Measurements from ENCODE around the gene GRK4.
A peak's percentile ranks its signal among the peaks of the same experiment; 100 is the strongest.

GRK4 gene

GRCh38 chr4:2963966-2964471, 648 bp downstream of the GRK4 start:
- no peak overlapping the region for H3K4ac ChIP-seq (ENCODE audit: low read length)
- H3K4me1 ChIP-seq (ENCODE audit: control insufficient read depth in 2 of 2, insufficient read depth in 1 of 2, low read depth in 1 of 2, low read length in 2 of 2): peaks cover 3 to 8% of the 10 kb centered on the region in 2 donors
- no peaks in the 10 kb centered on the region for H3K9me3 ChIP-seq (replicated peaks in 1 of 2; ENCODE audit: control insufficient read depth in 2 of 2, insufficient read depth in 1 of 2, low read depth in 1 of 2, low read length in 2 of 2)
- peaks cover 1 to 13% of the 10 kb centered on the region in 2 donors for H3K36me3 ChIP-seq (replicated peaks in 1 of 2; ENCODE audit: control insufficient read depth in 2 of 2, insufficient read depth in 2 of 2, low read length in 2 of 2)
- peak overlapping the region; percentile 60 to 96 for H3K4me3 ChIP-seq (ENCODE audit: low read length in 2 of 2)
- H3K27ac ChIP-seq (replicated peaks; ENCODE audit: low read length): no peak overlapping the region
- H3K79me1 ChIP-seq (ENCODE audit: low read depth, low read length): peaks cover 4% of the 10 kb centered on the region
- no peak overlapping the region for H2BK15ac ChIP-seq (ENCODE audit: low read length)
- H2AK5ac ChIP-seq (ENCODE audit: low read depth, low read length): no peak overlapping the region
- H3K18ac ChIP-seq (ENCODE audit: low read length): peak overlapping the region; percentile 85
- no peak overlapping the region for H2BK12ac ChIP-seq (ENCODE audit: low read length)
- DNase-seq (ENCODE audit: low spot score): peak; percentile 9
- H4K8ac ChIP-seq (ENCODE audit: low read depth, low read length): no peak overlapping the region
- no CpG with 5 or more reads among the region's 38 CpGs for WGBS, 2 donors (ENCODE audit: extremely low coverage in 2 of 2, insufficient read length in 2 of 2, insufficient replicate concordance in 1 of 2)
- H3K23ac ChIP-seq (ENCODE audit: low read depth, low read length, poor library complexity): peak overlapping the region; percentile 93
- H3K14ac ChIP-seq (ENCODE audit: low read length): peak overlapping the region; percentile 38
- H3K9ac ChIP-seq (ENCODE audit: low read depth, low read length, poor library complexity): peak overlapping the region; percentile 86
- no peaks in the 10 kb centered on the region for H3K27me3 ChIP-seq (ENCODE audit: control insufficient read depth in 3 of 3, insufficient read depth in 3 of 3, low read depth in 1 of 3, low read length in 3 of 3)
- peak overlapping the region; percentile 100 for H2AFZ ChIP-seq (ENCODE audit: low read length)
- H2BK120ac ChIP-seq (ENCODE audit: low read depth, low read length): no peak overlapping the region
- H3K4me2 ChIP-seq (ENCODE audit: insufficient read depth, low read length, poor library complexity, severe bottlenecking): peak overlapping the region; percentile 81
- no peak overlapping the region for H2BK5ac ChIP-seq (ENCODE audit: low read length)
- H4K91ac ChIP-seq (ENCODE audit: low read depth, low read length, poor library complexity): no peak overlapping the region

- Histone ChIP-seq H2AFZ (ENCODE audit: low read length) (no peak overlapping the region), H3K4me1 (ENCODE audit: control insufficient read depth in 2 of 2, insufficient read depth in 1 of 2, low read depth in 1 of 2, low read length in 2 of 2) (peaks cover 3 to 8% of the 10 kb centered on the region in 2 donors), H3K9ac (ENCODE audit: low read depth, low read length, poor library complexity) (no peak overlapping the region), H3K4ac (ENCODE audit: low read length) (no peak overlapping the region), H3K23ac (ENCODE audit: low read depth, low read length, poor library complexity) (no peak overlapping the region), H3K18ac (ENCODE audit: low read length) (no peak overlapping the region), H4K8ac (ENCODE audit: low read depth, low read length) (no peak overlapping the region), H2BK5ac (ENCODE audit: low read length) (no peak overlapping the region), H3K9me3 (replicated peaks in 1 of 2; ENCODE audit: control insufficient read depth in 2 of 2, insufficient read depth in 1 of 2, low read depth in 1 of 2, low read length in 2 of 2) (no peaks in the 10 kb centered on the region), H3K27me3 (ENCODE audit: control insufficient read depth in 3 of 3, insufficient read depth in 3 of 3, low read depth in 1 of 3, low read length in 3 of 3) (no peaks in the 10 kb centered on the region), H2BK15ac (ENCODE audit: low read length) (no peak overlapping the region), H3K79me1 (ENCODE audit: low read depth, low read length) (peaks cover 4% of the 10 kb centered on the region), H3K4me2 (ENCODE audit: insufficient read depth, low read length, poor library complexity, severe bottlenecking) (no peak overlapping the region), H3K36me3 (replicated peaks in 1 of 2; ENCODE audit: control insufficient read depth in 2 of 2, insufficient read depth in 2 of 2, low read length in 2 of 2) (peaks cover 1 to 8% of the 10 kb centered on the region in 2 donors), H4K91ac (ENCODE audit: low read depth, low read length, poor library complexity) (no peak overlapping the region), H2BK120ac (ENCODE audit: low read depth, low read length) (no peak overlapping the region), H3K4me3 (ENCODE audit: low read length in 2 of 2) (peak overlapping the region in 1 of 2 donors; percentile 60), H3K14ac (ENCODE audit: low read length) (no peak overlapping the region), H3K27ac (replicated peaks; ENCODE audit: low read length) (no peak overlapping the region), H2BK12ac (ENCODE audit: low read length) (no peak overlapping the region), H2AK5ac (ENCODE audit: low read depth, low read length) (no peak overlapping the region)
- no peak for DNase-seq (ENCODE audit: low spot score)
- WGBS, 2 donors (ENCODE audit: extremely low coverage in 2 of 2, insufficient read length in 2 of 2, insufficient replicate concordance in 1 of 2): no CpG with 5 or more reads among the region's 5 CpGs
Measured at GRCh38 chr4:2964706-2965258, 1.4 kb downstream of the GRK4 start.

- no peak for DNase-seq (ENCODE audit: low spot score)
- Histone ChIP-seq H3K27me3 (ENCODE audit: control insufficient read depth in 3 of 3, insufficient read depth in 3 of 3, low read depth in 1 of 3, low read length in 3 of 3) (no peaks in the 10 kb centered on the region), H2AK5ac (ENCODE audit: low read depth, low read length) (no peak overlapping the region), H2BK5ac (ENCODE audit: low read length) (no peak overlapping the region), H2AFZ (ENCODE audit: low read length) (no peak overlapping the region), H3K4me3 (ENCODE audit: low read length in 2 of 2) (no peak overlapping the region), H3K18ac (ENCODE audit: low read length) (no peak overlapping the region), H3K14ac (ENCODE audit: low read length) (no peak overlapping the region), H2BK120ac (ENCODE audit: low read depth, low read length) (no peak overlapping the region), H3K36me3 (replicated peaks in 1 of 2; ENCODE audit: control insufficient read depth in 2 of 2, insufficient read depth in 2 of 2, low read length in 2 of 2) (peaks cover 0 to 6% of the 10 kb centered on the region in 2 donors), H3K4me1 (ENCODE audit: control insufficient read depth in 2 of 2, insufficient read depth in 1 of 2, low read depth in 1 of 2, low read length in 2 of 2) (peaks cover 3 to 8% of the 10 kb centered on the region in 2 donors), H3K27ac (replicated peaks; ENCODE audit: low read length) (no peak overlapping the region), H4K91ac (ENCODE audit: low read depth, low read length, poor library complexity) (no peak overlapping the region), H3K23ac (ENCODE audit: low read depth, low read length, poor library complexity) (no peak overlapping the region), H3K4me2 (ENCODE audit: insufficient read depth, low read length, poor library complexity, severe bottlenecking) (no peak overlapping the region), H4K8ac (ENCODE audit: low read depth, low read length) (no peak overlapping the region), H2BK12ac (ENCODE audit: low read length) (no peak overlapping the region), H2BK15ac (ENCODE audit: low read length) (no peak overlapping the region), H3K4ac (ENCODE audit: low read length) (no peak overlapping the region), H3K9me3 (replicated peaks in 1 of 2; ENCODE audit: control insufficient read depth in 2 of 2, insufficient read depth in 1 of 2, low read depth in 1 of 2, low read length in 2 of 2) (no peaks in the 10 kb centered on the region), H3K79me1 (ENCODE audit: low read depth, low read length) (peaks cover 4% of the 10 kb centered on the region), H3K9ac (ENCODE audit: low read depth, low read length, poor library complexity) (no peak overlapping the region)
- WGBS, 2 donors (ENCODE audit: extremely low coverage in 2 of 2, insufficient read length in 2 of 2, insufficient replicate concordance in 1 of 2): no CpG with 5 or more reads among the region's 16 CpGs
Measured at GRCh38 chr4:2965262-2965661, 1.9 kb downstream of the GRK4 start.

DNA sequence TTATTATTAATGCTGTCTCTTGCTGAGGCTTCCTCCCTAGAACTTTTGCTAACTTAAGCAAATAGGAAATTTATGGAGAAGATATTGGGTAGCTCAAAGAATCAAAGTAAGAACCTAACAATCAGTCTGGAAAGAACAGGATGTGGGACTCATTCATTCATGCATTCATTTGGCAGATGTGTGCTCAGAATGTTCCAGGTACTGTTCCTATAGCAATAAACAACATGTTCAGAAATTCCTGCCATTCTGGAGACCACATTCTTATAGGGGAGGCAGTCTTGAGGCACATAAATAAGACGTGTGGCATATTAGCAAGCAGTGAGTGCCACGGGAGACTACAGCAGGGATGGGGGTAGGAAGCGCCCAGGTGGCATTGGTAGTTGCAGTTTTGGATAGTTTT, 5.0 kb downstream of the GRK4 start:
- H3K36me3 ChIP-seq (replicated peaks in 1 of 2; ENCODE audit: control insufficient read depth in 2 of 2, insufficient read depth in 2 of 2, low read length in 2 of 2): peaks cover 0 to 4% of the 10 kb centered on the region in 2 donors
- no peak overlapping the region for H2BK12ac ChIP-seq (ENCODE audit: low read length)
- H3K9ac ChIP-seq (ENCODE audit: low read depth, low read length, poor library complexity): no peak overlapping the region
- no peaks in the 10 kb centered on the region for H3K9me3 ChIP-seq (replicated peaks in 1 of 2; ENCODE audit: control insufficient read depth in 2 of 2, insufficient read depth in 1 of 2, low read depth in 1 of 2, low read length in 2 of 2)
- no peak overlapping the region for H2AK5ac ChIP-seq (ENCODE audit: low read depth, low read length)
- H3K14ac ChIP-seq (ENCODE audit: low read length): no peak overlapping the region
- H2BK15ac ChIP-seq (ENCODE audit: low read length): no peak overlapping the region
- no peak overlapping the region for H2AFZ ChIP-seq (ENCODE audit: low read length)
- H3K23ac ChIP-seq (ENCODE audit: low read depth, low read length, poor library complexity): no peak overlapping the region
- WGBS, 2 donors (ENCODE audit: extremely low coverage in 2 of 2, insufficient read length in 2 of 2, insufficient replicate concordance in 1 of 2): no CpG with 5 or more reads among the region's 3 CpGs
- H2BK120ac ChIP-seq (ENCODE audit: low read depth, low read length): no peak overlapping the region
- H2BK5ac ChIP-seq (ENCODE audit: low read length): no peak overlapping the region
- H4K91ac ChIP-seq (ENCODE audit: low read depth, low read length, poor library complexity): no peak overlapping the region
- no peaks in the 10 kb centered on the region for H3K27me3 ChIP-seq (ENCODE audit: control insufficient read depth in 3 of 3, insufficient read depth in 3 of 3, low read depth in 1 of 3, low read length in 3 of 3)
- H3K4me3 ChIP-seq (ENCODE audit: low read length in 2 of 2): no peak overlapping the region
- no peak for DNase-seq (ENCODE audit: low spot score)
- no peak overlapping the region for H3K27ac ChIP-seq (replicated peaks; ENCODE audit: low read length)
- no peaks in the 10 kb centered on the region for H3K79me1 ChIP-seq (ENCODE audit: low read depth, low read length)
- no peak overlapping the region for H3K4me2 ChIP-seq (ENCODE audit: insufficient read depth, low read length, poor library complexity, severe bottlenecking)
- H3K18ac ChIP-seq (ENCODE audit: low read length): no peak overlapping the region
- H3K4me1 ChIP-seq (ENCODE audit: control insufficient read depth in 2 of 2, insufficient read depth in 1 of 2, low read depth in 1 of 2, low read length in 2 of 2): peaks cover 0 to 2% of the 10 kb centered on the region in 2 donors
- H4K8ac ChIP-seq (ENCODE audit: low read depth, low read length): no peak overlapping the region
- no peak overlapping the region for H3K4ac ChIP-seq (ENCODE audit: low read length)
